Measurements from ENCODE around the gene TMEM44.
A peak's percentile ranks its signal among the peaks of the same experiment; 100 is the strongest.

The TMEM44 gene

DNA sequence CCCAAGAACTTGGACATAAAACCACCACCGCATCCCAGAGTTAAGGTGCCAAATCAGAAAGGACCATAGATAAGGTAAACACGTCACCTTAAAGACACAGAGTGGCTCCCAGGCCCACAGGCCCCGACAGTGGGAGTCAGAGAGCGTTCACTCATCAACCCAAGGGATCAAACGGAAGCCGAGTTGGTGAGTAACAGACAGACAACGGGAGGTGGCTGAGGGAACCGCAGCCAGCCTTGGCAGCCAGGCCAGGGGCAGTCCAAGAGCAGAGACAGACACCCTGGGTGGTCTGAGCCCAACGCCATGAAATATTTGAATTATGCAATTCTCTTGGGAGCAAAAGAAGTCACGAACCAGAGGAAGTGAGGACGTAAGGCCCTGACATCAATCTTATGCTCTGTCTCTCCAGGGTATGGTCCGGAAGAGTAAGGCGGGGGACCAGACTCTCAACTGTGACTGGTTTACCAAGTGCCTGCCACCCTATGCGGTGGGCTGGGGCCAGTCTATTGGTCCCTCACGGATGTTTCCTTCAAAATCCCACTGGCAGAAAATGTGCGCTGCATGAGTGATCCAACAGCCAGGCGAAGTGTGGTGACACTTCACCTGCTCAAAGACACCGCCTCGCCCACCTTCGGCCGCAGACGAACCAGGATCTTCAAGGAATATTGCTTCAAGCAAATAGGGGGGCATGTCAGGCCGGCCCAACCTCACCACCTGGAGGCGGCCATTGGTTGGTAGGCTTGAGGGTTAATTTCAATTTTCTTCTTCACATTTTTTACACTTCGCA lies 34.3 kb downstream of the TMEM44 start:
- no peak for TF ChIP-seq ZNF510 (tag by site-specific recombination; IDR thresholded peaks at IDR 0.05; ENCODE audit: insufficient replicate concordance)
- no peak for TF ChIP-seq ZNF155 (tag by site-specific recombination; IDR thresholded peaks at IDR 0.05)
- no peak for TF ChIP-seq ZNF707 (tag by site-specific recombination; IDR thresholded peaks at IDR 0.05)
- TF ChIP-seq ZNF292 (tag by site-specific recombination; IDR thresholded peaks at IDR 0.05; ENCODE audit: borderline replicate concordance, low read depth) = no peak
- TF ChIP-seq ZNF660 (tag by site-specific recombination; IDR thresholded peaks at IDR 0.05) = no peak
- TF ChIP-seq KLF1 (tag by site-specific recombination; IDR thresholded peaks at IDR 0.05) = no peak
- no peak for TF ChIP-seq ZNF335 (tag by site-specific recombination; conservative IDR thresholded peaks at IDR 0.05)
- no peak for TF ChIP-seq ZNF76 (tag by site-specific recombination; IDR thresholded peaks at IDR 0.05; ENCODE audit: borderline replicate concordance, low read depth)
- TF ChIP-seq, protein P1, sequence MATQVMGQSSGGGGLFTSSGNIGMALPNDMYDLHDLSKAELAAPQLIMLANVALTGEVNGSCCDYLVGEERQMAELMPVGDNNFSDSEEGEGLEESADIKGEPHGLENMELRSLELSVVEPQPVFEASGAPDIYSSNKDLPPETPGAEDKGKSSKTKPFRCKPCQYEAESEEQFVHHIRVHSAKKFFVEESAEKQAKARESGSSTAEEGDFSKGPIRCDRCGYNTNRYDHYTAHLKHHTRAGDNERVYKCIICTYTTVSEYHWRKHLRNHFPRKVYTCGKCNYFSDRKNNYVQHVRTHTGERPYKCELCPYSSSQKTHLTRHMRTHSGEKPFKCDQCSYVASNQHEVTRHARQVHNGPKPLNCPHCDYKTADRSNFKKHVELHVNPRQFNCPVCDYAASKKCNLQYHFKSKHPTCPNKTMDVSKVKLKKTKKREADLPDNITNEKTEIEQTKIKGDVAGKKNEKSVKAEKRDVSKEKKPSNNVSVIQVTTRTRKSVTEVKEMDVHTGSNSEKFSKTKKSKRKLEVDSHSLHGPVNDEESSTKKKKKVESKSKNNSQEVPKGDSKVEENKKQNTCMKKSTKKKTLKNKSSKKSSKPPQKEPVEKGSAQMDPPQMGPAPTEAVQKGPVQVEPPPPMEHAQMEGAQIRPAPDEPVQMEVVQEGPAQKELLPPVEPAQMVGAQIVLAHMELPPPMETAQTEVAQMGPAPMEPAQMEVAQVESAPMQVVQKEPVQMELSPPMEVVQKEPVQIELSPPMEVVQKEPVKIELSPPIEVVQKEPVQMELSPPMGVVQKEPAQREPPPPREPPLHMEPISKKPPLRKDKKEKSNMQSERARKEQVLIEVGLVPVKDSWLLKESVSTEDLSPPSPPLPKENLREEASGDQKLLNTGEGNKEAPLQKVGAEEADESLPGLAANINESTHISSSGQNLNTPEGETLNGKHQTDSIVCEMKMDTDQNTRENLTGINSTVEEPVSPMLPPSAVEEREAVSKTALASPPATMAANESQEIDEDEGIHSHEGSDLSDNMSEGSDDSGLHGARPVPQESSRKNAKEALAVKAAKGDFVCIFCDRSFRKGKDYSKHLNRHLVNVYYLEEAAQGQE (tag by site-specific recombination; IDR thresholded peaks at IDR 0.05) = no peak
- TF ChIP-seq ZNF701 (tag by site-specific recombination; IDR thresholded peaks at IDR 0.05) = no peak
- no peak for TF ChIP-seq ZNF202 (tag by site-specific recombination; IDR thresholded peaks at IDR 0.05; ENCODE audit: borderline replicate concordance)
- no peak for TF ChIP-seq EGR2 (tag by site-specific recombination; IDR thresholded peaks at IDR 0.05; ENCODE audit: low read depth)
- TF ChIP-seq ZNF791 (tag by site-specific recombination; IDR thresholded peaks at IDR 0.05) = no peak
- TF ChIP-seq ZNF362 (tag by site-specific recombination; IDR thresholded peaks at IDR 0.05) = no peak
- TF ChIP-seq ZNF639 (tag by site-specific recombination; IDR thresholded peaks at IDR 0.05) = no peak
- TF ChIP-seq KLF16 (tag by site-specific recombination; IDR thresholded peaks at IDR 0.05) = no peak
- CTCF ChIA-PET = no interaction called here
- Histone ChIP-seq H3K36me3 (ENCODE audit: control insufficient read depth in 2 of 2, insufficient read depth in 1 of 2, low read length in 2 of 2) (peaks cover 0 to 2% of the 10 kb centered on the region in 2 experiments; a peak in 1 of 3 replicates), H3K4me3 (ENCODE audit: low read depth, low read length) (no peak overlapping the region), H3K9me3 (ENCODE audit: control insufficient read depth, insufficient read depth, low read depth, low read length) (no peaks in the 10 kb centered on the region), H3K4me1 (ENCODE audit: control insufficient read depth, insufficient read depth, low read length) (no peaks in the 10 kb centered on the region), H3K27ac (ENCODE audit: extremely low read depth, low read depth, low read length) (no peak overlapping the region)
- POLR2A ChIA-PET = no interaction called here

DNA sequence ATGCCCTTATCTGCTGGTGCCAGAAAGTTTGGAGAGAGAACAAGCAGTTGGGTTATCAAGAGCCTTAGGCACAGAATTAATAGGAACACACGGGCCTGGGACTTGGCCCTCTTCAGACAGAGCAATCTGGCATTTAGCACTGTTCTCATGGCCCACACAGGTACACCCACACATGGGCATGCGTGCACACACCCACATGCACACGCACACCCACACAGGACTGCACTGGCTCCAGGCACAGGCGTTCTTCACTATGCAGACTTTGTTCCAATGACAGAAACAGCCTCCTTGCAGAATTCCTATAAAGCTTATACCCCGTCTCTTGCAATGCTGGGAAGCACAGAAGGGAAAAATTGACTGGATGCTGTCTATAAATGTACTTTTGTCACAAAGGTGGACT lies 36.3 kb downstream of the TMEM44 start:
- ChIA-PET CTCF (no interaction called here), POLR2A (no interaction called here)
- Histone ChIP-seq H3K27ac (ENCODE audit: extremely low read depth, low read depth, low read length) (no peak overlapping the region), H3K4me3 (ENCODE audit: low read depth, low read length) (no peak overlapping the region), H3K9me3 (ENCODE audit: control insufficient read depth, insufficient read depth, low read depth, low read length) (no peaks in the 10 kb centered on the region), H3K4me1 (ENCODE audit: control insufficient read depth, insufficient read depth, low read length) (no peaks in the 10 kb centered on the region), H3K36me3 (ENCODE audit: control insufficient read depth in 2 of 2, insufficient read depth in 1 of 2, low read length in 2 of 2) (no peaks in the 10 kb centered on the region)
- TF ChIP-seq HOXC10 (CRISPR knock-in tag; IDR thresholded peaks at IDR 0.05) (no peak), ZNF214 (tag by site-specific recombination; IDR thresholded peaks at IDR 0.05; ENCODE audit: borderline replicate concordance) (no peak), ZNF324 (tag by site-specific recombination; IDR thresholded peaks at IDR 0.05) (no peak), ZFHX2 (tag by site-specific recombination; conservative IDR thresholded peaks at IDR 0.05) (peak; percentile 91), EGR2 (tag by site-specific recombination; IDR thresholded peaks at IDR 0.05; ENCODE audit: low read depth) (peak; percentile 87)
- TF ChIP-seq, protein P2, sequence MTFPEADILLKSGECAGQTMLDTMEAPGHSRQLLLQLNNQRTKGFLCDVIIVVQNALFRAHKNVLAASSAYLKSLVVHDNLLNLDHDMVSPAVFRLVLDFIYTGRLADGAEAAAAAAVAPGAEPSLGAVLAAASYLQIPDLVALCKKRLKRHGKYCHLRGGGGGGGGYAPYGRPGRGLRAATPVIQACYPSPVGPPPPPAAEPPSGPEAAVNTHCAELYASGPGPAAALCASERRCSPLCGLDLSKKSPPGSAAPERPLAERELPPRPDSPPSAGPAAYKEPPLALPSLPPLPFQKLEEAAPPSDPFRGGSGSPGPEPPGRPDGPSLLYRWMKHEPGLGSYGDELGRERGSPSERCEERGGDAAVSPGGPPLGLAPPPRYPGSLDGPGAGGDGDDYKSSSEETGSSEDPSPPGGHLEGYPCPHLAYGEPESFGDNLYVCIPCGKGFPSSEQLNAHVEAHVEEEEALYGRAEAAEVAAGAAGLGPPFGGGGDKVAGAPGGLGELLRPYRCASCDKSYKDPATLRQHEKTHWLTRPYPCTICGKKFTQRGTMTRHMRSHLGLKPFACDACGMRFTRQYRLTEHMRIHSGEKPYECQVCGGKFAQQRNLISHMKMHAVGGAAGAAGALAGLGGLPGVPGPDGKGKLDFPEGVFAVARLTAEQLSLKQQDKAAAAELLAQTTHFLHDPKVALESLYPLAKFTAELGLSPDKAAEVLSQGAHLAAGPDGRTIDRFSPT (tag by site-specific recombination; IDR thresholded peaks at IDR 0.05) = no peak

Data from HEK293 (cell line).